ENCODE results near the gene ADAM29. TPM values are rescaled to one million over a fixed set of nuclear protein-coding genes. Genes with fewer than 3 reads are reported as not detected.
A peak's percentile ranks its signal among the peaks of the same experiment; 100 is the strongest.
"Not testable (repeated sequence)": the region's sequence is repeated elsewhere in the genome, so short reads cannot be mapped to it uniquely, and the experiment has no call there.

The ADAM29 gene
- not detected for total RNA-seq

DNA sequence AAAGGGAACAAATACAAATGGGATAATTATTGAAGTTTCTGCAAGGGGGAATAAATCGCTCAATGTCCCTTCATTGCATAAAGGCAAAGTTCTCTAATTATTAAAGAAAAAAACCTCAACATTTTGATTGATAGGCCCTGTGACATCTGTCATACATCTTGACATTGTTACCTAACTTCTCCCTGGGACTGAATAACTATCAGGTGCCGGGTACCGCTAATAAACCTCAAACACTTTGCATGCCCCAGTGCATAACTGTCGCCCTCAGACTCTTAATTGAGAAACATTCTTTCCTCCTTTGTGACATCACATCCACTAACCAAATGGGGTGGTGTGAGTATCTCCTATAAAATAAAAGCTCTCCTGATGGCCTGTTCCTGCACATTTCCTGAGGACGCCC lies at the start of gene ADAM29:
ADAM29 (plus strand) TSS at position 301 of the 400 bp plus-strand sequence. CDS start 57,168 bp downstream, outside the sequence.
- ATAC-seq (no peak), DNase-seq (ENCODE audit: low spot score) (no peak)

DNA sequence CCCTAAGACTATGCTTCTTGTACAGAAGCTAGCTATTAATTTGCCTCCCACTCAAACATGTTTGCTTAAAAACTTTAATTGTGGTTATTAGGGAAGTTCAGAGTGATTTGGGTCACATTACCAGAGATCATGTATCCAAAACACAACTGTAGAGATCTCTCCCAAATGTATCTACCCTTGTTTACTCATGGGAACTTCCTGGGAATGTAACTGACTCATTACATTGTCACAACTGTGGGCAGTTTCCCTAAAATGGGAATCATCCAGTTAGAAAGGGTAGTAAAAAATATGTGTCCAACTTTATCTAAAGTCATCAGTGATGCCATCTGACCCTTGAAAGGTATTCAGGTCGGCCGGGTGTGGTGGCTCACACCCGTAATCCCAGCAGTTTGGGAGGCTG lies 48.8 kb upstream of the ADAM29 start:
- ATAC-seq (no peak), DNase-seq (ENCODE audit: low spot score) (no peak)

DNA sequence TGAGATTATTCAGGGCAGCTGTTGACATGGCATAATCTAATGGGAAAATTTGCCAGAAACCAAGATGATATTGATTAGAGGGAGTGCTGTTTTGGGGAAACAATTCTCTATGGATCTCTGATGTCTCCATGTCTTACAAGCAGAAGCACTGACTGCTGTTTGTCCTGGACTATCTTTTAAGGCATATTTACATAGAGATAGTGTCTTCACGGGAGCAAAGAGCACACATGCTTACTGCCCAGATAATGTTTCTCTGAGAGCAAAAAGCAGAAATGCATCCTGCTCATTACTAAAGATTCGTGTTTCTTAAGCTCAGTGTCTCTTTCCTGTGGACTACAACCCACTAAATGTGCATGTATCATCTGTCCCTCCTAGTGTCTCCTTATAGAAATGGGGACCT lies 47.8 kb upstream of the ADAM29 start:
- ATAC-seq (peak; percentile 28), DNase-seq (ENCODE audit: low spot score) (no peak)

DNA sequence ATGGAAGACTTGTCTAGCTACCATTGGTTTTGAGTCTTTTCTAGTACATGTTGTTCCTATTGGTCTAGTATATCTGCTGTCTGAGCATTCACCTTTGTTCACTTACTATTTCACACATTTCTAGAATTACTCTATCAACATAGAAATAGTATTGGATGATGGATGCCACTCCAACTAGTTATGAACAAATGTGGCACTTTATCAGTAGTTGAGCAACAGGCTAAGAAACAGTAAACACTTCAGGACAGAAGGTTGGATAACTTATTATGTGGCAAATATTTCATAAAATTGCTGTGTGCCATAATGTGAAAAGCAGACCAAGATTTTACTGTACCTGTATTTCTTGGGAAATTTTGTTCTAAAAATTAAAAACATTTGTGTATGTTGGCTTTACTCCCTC lies 46.8 kb upstream of the ADAM29 start:
- ATAC-seq, result no peak
- no peak for DNase-seq (ENCODE audit: low spot score)

DNA sequence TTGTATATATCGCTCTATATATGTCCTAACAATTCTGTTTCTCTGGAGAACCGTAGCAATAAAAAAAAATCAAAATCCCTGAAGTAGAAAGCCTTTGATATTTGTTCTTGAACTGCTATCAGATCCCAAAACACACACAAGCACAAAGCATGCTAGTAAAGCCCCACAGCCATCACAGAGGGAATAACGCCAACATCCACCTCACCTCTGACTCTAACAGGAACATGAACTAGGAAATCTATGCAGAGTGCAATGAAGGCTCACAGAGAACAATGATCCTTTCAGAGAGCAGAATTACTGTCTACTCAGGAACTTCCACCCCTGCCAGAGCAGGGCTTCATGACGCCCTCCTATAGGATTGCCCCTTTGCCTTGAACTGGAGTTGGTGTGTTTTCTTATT lies 45.0 kb upstream of the ADAM29 start:
- not testable (repeated sequence) for ATAC-seq; DNase-seq (ENCODE audit: low spot score)

DNA sequence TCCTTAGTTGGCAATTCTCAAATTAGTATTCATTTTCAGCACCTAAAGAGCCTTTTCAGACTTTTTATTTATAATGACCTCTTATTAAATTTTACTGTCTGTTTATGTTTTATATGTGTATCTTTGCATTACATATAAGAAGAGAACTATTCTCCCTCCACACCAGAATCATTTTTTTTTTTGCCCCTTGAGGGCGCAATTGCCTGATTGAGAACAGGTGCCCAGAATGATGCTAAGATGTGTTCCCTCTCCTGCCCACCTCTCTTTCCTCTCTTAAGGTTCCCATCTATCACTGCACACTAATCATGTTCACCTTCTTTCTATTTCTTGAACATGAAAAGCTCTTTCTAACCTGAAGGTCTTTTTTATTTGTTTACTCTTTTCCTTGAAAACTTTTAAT lies 44.2 kb upstream of the ADAM29 start:
- DNase-seq (ENCODE audit: low spot score) (no peak), ATAC-seq (no peak)

DNA sequence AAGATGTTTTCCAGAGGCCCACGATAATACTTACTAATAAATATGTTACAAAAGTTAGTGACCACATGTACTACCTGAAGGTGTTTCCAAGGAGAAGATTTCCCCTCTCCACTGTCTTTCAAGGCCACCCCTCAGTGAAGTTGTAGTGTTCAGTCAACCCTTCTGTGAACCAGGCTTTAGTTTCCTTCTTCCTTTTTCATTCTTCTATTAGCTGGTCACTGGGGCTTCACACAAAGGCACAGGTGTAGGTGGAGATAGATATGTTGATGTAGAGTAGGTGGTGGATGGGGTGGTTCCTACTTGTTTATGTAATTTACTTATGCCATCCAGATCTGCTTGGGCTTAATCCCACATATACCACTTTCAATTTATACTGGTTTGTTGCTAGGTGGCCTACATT lies 43.3 kb upstream of the ADAM29 start:
- DNase-seq (ENCODE audit: low spot score), result no peak
- ATAC-seq, result no peak

DNA sequence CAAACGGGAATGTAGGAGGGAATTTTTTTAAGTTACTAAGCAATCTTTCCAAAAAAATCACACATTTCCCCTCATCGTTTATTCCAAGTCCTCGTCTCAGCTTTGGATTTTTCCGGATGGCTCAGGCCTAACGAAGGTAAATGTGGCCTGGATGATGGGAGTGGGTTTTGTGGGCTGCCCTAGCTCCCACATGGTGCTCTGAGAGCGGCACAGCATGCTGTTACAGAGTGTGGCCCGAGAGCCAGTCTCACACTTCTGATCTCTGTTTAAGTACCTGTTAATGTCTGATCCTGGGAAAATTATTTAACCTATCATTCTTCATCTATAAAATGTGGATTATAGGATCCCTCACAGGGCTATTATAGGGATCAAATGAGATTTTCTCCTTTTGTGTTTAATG lies 38.2 kb upstream of the ADAM29 start:
- ATAC-seq (no peak), DNase-seq (ENCODE audit: low spot score) (no peak)

DNA sequence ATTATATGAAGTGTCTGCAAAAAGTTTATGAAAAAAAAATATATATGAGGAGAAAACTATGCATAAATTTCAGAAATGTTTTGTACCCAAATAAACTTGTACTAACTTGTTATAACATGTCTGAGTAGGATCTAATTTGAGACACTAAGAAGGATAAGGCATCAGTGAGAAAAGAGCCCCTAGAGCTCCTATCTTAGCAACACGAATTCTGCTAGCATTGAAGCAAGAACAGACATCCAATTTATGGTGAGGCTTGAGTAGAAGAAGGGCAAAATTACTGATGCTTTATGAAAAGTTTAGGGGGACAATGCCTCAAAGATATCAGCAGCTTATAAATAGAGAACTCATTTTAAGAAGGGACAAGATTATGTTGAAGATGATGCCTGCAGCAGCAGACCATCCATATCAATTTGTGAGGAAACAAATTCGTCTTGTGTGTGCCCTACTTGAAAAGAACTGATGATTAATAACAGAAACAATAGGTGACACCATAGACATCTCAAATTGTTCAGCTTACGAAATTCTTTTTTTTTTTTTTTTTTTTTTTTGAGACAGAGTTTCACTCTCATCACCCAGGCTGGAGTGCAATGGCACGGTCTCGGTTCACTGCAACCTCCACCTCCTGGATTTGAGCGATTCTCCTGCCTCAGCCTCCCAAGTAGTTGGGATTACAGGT lies 35.7 kb upstream of the ADAM29 start:
- DNase-seq (ENCODE audit: low spot score), result no peak
- ATAC-seq, result no peak

DNA sequence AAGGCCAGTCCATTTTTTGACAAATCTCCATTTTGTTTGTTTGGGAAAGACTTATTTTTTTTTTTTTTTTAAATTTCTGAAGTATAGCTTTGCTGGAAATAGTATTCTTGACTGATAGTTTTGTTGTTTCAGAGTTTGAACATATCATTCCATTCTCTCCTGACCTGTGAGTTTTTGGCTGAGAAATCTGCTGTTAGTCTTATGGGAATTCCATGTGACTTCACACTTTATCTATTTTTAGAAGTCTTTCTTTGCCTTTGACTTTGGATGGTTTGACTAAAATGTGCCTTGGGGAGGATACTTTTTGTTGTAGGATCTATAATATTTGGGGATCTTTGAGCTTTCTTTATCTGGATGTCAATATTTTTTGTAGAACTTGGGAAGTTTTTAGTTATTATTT lies 10.7 kb upstream of the ADAM29 start:
- DNase-seq (ENCODE audit: low spot score), result no peak
- no peak for ATAC-seq

DNA sequence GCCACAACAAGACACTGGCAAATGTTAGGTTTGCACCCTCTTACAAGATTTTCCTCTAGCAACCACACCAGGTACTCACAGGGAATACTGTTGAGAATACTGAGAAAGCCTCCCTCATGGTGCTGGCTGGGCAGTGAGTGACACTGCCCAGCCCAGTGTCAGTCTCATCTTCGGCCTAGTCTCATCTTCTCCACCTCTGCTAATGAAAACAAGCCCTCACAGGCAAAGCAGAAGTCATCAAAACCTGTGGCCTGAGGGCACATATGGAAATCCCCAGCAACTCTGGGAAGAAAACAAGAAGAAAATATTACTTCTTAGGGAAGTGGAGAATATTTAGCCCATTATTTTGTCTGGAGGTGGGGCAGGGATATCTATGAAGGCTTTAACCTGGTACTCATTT lies 7.9 kb upstream of the ADAM29 start:
- DNase-seq (ENCODE audit: low spot score) (no peak), ATAC-seq (no peak)

DNA sequence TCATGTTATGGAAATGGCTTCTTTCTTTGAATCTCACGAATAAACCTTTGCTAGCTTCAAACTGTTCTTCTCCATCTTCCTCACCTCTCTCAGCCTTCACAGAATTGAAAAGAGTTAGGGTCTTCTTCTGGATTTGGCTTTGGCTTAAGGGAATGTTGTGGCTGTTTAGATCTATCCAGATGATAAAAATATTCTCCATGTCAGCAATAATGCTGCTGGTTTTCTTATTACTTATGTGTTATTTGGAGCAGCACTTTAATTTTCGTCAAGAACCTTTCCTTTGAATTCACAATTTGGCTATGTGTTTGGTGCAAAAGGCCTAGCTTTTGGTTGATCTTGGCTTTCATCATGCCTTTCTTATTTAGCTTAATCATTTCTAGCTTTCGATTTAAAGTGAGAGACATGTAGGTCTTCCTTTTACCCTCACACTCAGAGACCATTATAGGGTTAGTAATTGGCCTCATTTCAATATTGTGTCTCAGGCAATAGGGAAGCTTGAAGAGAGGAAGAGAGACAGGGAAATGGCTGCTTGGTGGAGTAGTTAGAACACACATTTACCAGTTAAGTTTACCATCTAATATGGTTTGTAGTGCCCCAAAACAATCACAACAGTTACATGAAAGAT lies 5.1 kb upstream of the ADAM29 start:
- no peak for ATAC-seq
- DNase-seq (ENCODE audit: low spot score), result no peak

DNA sequence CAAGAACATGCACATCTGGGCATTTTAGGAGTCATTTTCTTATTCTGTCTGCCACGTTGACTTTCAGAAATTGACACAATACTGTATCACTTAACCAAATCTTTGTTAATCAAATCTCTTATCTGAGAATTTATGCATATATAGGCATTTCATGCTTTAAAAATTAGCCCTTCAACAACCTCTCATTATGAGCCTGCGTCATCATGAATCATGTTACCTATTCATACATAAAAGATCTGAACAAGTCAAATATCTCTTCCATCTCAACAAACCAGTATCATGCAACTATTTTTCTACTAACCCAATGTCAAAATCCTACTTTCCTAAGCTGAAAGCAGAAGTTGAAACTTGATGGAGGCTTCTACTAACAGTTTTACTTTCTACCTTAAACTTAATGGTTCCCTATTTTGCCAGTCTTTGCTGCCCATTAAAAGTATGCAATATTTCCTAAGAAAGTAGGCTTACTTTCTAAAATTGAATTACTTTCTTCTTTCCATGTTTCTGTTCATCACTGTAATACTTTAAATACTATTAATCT lies 1.8 kb downstream of the ADAM29 start:
- ATAC-seq, result no peak

DNA sequence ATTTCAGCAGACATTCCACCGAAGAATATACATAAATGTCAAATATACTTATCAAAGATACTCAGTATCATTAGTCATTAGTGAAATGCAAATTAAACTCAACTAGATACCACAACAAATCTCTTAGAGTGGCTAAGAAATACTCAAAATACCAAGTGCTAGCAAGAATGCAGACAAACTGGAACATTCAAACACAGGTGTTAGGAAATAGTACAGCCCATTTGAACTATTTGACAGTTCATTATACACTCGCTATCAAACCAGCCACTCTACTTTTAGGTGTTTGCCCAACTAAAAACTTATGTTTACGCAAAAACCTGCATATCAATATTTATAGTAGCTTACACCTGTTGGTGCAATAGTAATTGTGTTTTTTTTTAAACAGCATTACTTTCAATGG lies 8.8 kb downstream of the ADAM29 start:
- DNase-seq (ENCODE audit: low spot score) (no peak), ATAC-seq (no peak)

More for the DNA sequence above, 1.8 kb downstream of the ADAM29 start:
- no peak for DNase-seq (ENCODE audit: low spot score)

DNA sequence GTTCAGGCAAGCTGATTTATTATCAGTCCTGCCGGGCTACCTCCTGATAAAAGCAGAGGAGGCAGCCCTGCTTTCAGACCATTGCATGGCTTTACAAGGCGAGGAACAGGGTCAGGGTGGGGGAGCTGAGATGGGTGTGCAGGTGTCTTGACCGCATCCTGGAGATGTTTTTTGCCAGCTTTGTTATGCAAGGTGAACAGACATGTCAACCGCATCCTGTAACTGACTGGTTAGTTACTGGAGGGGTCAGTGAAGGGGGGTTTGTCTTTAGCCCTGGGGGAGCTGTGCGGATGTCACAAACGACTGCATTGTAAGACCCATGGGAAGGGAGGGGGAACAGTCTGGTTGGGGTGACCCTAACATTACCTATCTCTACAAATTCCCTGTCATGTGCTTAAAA lies 10.0 kb downstream of the ADAM29 start:
- DNase-seq (ENCODE audit: low spot score) (no peak), ATAC-seq (no peak)

DNA sequence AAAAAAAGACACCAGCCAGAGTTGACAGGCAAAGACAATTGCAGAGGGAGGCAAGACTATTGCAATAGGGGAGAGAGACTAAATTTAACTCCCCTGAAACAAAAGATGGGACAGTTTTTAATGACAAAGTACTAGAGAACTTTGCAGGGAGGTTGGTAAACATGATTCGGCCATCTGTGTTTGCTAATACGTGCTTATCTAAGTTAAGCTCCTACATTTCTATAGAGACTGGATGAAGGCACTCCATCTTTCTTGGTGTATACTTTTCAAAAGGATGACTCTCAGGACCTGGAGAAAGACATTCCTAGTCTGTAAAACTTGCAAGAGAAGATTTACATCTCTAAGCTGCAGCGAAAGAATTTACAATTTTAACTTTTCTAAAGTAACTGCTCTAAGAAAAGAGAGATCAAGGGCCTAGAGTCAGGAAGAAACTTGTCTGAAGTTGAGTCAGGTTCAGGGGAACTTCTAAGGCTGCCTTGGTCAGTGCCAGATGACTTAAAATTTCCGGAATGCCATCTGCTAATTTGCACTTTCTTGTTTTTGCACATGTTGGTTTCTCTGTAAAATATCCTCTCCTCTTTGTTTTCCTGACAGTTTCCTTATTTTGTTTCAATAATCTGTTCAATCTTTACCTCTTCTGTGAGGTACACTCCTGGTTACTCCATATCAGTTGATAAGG lies 10.6 kb downstream of the ADAM29 start:
- no peak for DNase-seq (ENCODE audit: low spot score)
- no peak for ATAC-seq

DNA sequence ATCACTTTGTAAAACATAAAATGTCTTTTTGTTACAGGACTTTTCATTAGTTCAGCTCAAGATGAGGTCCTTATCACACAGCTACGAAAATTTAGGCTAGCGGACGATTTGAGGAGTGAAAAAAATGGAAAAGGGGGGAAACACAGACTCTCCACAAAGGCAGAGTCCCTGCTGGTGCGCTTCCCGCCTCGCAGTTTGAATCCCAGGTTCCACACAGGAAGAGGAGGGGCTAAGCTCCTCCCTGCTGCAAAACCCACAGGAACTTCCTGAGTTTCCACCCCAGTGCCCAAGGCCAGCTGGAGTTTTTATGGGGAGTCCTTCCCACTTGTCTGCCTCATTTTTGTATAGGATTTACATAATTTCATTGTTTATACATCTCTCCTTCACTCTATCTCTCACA lies 11.2 kb downstream of the ADAM29 start:
- DNase-seq (ENCODE audit: low spot score) (no peak), ATAC-seq (no peak)

DNA sequence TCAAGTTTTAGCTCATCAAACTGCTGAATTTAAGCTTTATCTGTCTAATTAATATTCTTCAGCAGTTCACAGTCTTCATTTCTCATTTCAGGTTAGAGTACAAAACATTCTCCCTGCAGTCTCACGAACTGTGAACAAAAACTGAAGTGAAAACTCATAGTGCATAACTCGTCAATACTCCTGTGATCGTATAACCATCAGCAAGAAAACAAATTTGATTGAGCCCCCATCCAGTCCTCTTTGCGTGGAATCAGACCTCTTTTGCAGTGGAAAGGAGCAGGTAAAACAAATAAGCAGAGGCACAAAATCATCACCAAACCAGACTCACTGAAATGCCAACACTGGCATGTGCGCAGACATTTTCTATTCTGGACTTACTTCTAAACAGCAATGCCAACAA lies 12.7 kb downstream of the ADAM29 start:
- ATAC-seq, result no peak
- DNase-seq (ENCODE audit: low spot score), result no peak

DNA sequence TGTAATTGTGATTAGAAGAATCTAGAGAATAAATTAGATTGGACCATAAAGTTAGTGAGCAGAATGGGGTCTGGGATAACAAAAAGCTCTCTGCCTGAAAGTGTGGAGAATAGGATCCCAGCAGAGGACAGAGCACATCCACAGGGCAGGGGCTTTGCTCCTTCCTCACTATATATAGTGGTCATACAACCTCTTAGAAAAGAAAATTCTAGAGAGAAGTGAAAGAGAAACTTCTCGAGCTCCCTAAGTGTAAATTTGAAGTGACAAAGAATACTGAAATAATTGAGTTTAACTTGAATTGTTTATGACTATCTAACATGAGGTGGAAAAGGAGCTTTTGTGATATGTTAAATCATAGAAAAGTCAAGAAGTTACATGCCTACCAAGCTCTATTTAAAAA lies 14.9 kb downstream of the ADAM29 start:
- no peak for DNase-seq (ENCODE audit: low spot score)
- ATAC-seq, result no peak

DNA sequence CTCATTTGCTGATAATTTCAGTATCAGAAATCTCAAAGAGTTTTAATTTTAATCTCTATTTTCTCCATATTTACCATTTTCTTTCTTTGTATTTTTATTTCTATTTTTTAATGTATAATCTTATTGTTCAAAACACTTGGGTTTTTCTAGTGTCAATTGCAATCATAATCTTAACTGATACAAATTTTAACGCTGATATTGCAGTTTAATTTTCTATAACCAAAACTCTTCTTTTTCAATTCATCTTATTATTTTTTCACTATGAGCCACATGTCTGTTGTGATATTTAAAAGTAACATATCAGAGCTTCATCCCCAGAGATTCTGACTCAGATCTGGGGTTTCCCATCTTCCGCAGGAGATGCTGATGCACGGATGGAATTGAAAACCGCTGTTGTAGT lies 16.2 kb downstream of the ADAM29 start:
- DNase-seq (ENCODE audit: low spot score) (no peak), ATAC-seq (no peak)

DNA sequence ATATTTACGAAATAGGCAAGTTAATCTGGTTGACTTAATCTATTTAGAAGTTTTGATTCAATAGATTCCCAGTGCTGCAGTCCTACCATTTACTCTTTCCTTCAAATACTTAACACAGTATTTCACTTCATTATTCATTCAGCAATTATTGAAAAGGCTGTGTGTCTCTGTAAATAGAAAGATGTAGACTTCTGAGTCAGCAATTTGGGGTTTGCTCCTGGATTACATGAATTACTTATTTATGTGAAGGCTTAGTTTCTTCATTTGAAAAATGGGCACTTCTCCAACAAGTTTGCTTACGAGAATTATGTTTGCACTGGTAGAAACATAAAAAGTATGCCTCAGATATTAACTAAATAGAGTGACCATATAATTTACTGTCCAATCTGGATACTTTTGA lies 17.4 kb downstream of the ADAM29 start:
- DNase-seq (ENCODE audit: low spot score), result no peak
- ATAC-seq, result no peak

DNA sequence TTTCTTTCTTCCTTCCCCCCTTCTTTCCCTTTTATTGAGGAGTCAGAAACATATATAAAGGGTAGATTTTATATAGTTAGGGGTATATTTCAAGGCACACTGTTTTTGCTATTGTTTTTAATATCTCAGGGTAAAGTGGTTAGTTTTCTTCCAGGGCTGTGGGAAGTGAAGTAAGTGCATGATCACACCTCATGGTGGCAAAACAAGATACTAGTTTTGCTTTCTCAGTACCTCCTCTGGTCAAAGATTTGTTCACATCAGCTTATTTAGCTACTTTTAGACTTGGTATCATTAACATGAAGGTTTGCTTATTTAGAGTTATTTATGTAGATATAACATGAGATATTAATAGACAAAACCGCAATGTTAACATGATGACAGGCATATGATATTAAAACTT lies 21.8 kb downstream of the ADAM29 start:
- DNase-seq (ENCODE audit: low spot score) (no peak), ATAC-seq (no peak)

Measured in left lobe of liver (tissue), 2 donors.